GDM1 (cell line): ENCODE data around the gene WSCD2.

Source experiments
- DNase-seq: peaks from one replicate; lab custom pipeline; 2025; lab: John Stamatoyannopoulos, UW

WSCD2 gene

DNA sequence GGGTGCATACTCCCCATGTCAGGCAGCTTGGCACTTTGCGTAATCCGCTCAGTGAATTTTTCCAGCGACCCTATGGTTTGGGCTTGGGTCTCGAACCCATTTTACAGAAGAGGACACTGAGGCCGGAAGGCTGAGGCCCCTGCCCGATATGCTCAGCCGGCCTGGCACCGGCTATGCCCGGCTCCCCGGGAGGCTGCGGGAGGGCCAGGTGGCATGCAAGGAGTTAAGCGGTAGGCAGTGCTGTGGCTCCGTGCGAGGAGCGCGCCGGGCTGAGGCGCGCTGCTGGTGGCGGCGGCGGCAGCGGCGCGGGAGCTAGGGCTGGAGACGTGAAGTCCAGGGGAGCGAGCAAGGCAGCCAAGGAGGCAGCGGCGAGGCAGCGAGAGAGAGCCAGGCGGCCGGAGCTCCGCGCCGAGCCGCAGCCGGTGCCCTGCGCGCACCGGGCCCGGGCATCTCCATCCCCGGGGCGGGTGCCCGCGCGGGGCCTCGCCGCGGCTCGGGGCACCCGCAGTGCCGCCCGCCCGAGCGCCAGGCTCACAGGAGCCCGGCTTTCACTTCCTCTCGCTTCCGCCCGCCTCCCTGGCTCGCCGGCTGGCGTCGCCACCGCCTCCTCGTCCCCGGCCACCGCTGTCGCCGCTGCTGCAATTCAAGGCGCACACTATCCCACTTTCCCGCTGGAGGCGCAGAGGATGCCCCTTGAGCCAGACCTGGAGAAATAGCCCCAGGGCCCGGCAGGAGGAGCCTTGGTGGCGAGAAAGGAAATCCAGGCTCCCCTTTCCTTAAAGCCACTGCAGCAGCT, at the start of gene WSCD2:
TSS of gene WSCD2 (plus strand) at position 272 of the 796 bp plus-strand sequence. CDS start 66,545 bp downstream, outside the sequence.
- DNase-seq, result no peak

DNA sequence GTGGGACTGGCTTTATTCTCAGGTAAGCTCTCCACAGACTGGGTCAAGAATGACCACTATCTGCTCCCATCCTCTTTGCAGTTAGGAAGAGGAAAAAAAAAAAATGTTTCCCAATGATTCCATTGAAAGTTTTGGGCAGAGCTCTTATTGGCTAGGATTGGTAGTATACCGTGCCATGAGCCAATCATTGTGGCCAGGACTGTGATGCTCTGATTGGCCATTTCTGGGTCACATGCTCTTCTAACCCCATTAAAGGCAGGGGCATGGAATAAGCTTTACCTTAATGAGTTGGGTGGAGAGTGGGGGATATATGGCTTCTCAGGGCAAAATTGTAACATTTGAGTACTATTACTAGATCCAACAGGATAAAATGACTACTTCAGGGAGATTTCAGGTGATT, 49.4 kb upstream of the WSCD2 start:
- no peak for DNase-seq

DNA sequence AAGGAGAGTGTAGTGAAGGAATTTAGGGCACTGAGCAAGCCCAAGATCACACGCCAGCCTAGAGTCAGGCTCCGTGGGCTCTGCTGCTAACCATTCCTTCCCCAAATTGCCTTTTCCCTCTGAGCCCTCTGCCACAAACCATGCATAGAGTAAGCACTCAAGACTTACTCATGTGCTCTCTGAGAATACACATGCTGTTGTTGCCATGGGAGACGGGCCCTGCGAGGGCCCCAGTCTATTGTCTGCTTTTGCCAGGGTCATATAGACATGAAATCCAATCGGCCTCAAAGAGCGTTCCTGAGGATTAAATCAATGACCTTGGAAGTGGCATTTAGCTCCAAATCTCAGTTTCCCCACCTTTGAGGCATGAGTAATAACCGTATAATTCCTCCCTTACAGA, 48.7 kb upstream of the WSCD2 start:
- DNase-seq, result no peak

DNA sequence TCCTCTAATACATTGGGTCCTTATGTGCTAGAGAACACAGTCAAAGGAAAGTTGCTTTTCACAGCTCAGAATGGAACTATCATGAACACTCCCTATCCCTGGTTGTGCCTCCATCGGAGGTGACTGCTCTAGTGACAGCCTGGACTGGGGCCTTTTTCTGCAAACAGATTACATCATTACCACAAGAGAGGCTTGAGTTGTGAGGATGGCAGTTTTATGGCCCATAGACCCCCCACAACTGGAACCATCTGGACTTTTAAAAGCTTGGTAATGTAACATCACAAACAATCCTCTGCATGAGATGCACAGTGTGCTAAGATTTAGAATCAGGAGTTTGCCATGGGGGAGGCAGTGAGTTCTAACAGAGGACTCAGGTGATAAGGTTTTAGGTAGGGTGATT, 46.6 kb upstream of the WSCD2 start:
- DNase-seq, result no peak

DNA sequence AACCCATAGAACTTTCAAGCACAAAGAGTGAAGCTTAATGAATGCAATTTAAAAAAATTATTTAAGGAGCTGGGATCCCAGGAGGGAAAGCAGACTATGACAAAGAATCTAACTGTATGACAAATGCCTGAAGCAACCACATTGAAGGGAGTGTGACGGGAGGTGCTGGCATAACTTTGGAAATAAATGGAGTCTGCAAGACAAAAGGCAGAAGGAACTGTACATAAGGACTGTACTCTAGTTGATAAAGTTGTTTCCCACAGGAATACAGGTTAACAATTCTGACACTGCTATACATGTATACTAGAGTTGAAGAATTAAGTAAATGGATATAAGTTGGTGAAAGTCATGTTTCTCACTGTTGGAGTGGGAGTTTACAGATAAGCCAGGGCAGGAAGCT, 41.2 kb upstream of the WSCD2 start:
- DNase-seq, result no peak

DNA sequence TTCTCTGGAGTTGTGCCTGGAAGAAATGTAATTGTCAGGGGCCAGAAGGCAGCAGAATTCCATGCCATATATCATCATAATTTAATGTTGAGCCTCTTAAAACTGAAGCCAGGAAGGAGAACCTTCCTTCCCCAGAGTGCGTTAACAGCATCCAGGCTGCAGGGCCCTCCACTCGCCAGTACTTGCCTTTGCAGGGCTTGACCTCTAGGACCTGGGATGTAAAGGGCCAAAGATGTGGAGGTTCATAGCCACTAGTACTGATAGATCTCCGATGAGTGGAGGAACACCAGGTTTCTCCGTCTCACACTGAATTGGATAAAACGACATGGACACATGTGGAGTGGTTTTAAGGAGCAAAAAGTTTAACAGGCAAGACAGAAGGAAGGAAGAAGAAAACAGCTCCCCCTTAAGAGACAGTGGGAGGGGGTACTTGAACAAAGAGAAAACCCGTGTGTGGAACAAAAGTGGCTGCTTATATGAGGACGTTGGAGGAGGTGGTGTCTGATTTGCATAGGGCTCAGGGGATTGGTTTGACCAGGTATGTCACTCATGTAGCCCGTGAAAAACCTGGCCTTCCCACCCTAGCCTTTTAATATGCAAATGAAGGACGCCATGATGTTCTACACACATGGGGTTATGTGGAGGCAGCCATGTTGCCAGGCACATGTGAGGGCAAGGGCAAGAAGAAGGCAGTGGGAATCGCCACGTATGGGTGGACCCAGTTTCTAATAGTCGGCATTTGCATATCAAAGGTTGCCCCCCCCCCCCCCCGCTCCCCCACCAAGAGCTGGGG, 38.8 kb upstream of the WSCD2 start:
- DNase-seq, result no peak

DNA sequence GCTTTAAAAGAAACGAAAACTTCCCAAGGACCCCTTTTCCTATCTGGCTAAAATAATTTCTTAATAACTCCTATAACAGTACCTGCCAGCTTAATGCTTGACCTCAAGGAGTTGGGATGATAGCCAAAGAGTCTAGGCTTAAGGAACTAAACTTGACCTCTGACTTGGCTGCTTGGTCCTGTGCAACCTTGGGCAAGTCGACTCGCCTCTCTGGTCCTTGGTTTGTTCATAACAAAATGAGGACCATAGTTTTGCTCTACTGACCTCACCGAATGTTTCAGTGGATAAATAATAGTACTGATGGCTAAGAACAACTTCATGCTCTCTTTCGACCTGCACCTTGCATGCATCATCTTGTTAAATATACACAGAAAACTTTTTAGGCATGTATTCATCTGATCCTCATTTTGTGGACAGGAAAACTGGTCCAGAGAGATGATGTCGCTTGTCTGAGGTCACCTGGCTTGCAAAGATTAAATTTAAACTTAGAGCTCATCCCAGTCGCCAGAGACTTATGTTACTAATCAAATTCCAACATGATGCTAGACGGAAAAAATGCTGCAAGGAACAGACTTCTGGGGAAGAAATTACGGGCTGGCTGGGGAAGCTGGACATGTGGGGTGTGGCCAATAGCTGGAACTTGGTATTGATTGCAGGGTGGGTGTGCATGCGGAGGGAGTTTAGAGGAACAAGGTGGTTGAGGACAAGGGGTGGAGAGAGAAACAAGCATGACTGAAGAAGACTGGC, 38.0 kb upstream of the WSCD2 start:
- no peak for DNase-seq

DNA sequence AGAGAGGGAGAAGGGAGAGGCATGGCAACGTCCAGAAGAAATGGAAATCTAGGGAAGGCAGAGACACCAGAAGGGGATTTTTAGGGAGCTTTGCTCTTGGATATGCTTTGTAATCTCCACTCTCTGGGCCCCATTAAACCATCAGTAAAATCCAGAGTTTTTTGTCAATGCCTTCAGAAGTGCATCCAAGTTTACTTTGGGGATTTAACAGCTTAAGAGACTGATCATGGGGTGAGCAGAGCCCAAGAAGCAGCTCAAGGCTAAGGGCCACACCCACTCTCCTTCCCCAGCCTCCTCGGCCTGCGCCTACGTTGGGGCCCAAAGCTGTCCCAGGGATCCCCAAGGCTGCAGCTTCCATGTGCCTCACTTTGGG, 37.4 kb upstream of the WSCD2 start:
- DNase-seq, result no peak

DNA sequence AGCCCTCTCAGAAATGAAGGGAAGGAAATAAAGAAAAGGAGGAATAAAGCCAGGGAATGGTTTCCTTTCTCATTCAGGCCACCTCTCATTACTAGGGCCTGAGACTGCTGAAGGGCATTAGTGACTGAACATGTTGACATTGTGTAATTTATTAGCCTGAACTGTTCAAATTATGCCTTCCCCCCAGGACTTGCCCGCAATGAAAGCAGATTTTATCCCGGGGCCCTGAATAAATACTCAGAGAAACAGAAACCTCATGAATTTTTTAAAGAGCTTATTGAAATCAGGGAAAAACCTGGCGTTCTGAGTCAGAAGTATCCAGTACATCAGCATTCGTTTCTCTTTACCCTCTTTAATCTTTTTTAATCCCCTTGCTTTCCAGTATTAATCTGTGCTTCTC, 35.9 kb upstream of the WSCD2 start:
- no peak for DNase-seq

DNA sequence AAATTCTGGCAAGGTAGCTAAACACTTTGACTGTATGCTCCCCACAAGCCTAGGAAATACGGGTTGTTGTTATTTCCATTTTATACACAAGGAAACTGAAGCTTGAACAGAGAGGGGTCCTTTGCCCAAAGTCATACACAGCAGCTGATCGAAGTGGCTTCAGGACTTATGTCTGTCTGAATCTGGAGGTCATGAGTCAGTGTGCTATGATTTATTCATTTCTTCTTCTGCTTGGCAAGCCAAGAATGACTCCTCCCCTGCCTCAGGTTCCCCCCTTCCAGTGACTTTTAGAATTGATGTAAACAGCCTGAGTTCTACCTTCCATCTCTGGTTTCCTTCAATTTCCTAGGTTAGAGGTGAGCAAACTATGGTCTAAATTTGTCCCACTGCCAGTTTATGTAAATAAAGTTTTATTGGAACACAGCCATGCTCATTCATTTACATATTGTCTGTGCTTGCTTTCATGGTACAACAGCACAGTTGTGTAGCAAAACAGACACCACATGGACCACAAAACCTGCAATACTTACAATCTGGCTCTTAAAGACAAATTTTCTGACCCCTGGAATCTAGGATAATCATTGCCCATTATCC, 34.9 kb upstream of the WSCD2 start:
- no peak for DNase-seq

DNA sequence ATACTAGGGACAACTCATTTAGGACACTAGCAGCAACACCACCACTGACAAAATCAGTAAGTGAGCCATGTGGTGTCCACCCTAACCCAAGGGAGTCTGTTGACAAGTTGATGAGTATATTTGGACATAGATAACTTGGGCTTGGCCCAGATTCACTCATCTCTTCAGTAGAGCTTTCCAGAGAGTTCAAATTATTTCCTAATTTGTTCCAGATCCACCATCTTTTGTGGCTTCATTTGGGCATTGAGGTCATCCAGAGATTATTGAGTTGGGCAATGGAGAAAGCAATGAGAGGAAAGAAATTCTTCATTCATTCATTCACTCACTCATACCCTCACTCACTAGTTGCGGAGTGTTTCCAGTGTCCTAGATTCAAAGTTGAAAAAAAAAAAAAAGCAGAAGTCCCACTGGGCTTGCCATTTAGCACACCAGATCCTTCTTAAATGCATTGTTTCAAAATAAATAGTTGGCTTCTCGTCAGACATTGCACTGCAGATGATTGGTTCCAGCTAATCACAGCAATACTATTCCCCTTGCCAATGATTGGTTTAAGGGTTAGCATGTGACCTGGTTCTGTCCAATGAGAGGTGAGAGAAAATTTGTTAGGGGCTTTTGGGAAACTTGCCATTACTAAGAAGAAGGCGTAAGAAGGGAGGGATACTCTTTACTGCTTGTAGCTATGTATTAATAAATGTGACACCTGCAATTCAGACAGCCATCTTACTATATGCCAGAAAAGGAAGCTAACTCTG, 31.8 kb upstream of the WSCD2 start:
- DNase-seq, result no peak

DNA sequence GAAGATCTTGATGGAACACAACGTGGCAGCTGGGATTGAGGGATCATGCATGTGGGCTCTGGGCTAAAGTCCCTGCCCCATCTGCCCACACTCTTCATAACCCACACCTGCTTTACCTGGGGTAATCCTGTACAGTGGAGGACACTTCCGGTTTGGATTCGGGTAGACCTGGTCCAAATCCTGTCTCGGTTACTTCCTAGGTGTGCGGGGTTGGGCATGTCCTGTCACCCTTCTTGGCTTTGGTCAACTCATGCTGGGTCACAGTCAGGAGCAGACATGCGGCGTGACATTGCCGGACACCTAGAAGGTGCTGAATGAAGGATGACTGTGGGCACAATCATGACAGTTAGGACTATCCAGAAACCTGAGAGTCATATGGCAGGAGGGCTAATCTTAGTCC, 30.7 kb upstream of the WSCD2 start:
- no peak for DNase-seq

DNA sequence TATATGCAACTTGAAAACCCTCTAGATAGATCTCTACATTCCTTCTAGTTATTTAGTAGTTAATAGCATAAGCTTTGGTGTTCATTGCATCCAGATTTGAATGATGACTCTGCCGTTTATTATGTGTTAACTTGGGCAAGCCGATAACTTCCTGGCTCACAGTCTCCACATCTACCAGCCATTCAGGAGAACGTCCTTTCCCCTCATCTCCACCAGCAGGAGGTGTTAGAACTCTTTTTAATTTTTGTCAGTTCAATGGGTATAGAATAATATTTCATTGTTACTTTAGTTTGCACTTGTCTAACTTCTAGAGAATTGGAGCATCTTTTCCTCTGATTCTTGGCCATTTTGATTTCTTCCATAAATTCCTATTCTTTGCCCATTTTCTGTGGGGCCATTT, 30.0 kb upstream of the WSCD2 start:
- no peak for DNase-seq

DNA sequence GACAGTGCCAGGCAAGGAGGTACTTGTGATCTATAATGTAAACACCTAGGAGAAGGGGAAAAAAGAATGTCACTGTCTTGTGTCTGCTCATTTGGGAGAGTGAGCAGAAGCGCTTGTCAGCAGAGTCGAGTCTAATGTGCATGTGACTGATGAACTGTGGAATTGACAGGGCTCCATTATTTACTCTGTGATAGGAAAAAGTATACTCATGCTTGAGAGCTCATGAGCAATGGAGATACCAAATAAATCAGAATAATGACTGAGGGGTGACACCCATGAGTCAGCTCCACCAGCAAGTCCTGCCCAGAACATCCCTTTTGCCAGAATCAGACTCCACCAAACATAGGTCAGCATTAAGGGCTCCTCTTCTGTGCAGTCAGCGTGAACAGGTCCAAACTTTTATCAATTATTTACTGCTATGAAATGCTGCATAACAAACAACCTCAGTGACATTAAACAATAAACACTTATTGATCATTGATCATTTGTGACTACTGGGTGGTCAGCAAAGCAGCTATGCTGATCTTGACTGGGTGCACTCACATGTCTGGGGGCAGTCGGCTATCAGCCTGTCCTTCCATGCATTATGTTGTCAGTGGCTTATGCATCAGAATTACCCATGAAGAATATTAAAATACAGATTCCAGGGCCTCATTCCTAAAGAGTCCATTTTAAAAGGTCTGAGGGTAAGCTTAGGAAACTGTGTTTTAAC, 29.2 kb upstream of the WSCD2 start:
- DNase-seq, result no peak

DNA sequence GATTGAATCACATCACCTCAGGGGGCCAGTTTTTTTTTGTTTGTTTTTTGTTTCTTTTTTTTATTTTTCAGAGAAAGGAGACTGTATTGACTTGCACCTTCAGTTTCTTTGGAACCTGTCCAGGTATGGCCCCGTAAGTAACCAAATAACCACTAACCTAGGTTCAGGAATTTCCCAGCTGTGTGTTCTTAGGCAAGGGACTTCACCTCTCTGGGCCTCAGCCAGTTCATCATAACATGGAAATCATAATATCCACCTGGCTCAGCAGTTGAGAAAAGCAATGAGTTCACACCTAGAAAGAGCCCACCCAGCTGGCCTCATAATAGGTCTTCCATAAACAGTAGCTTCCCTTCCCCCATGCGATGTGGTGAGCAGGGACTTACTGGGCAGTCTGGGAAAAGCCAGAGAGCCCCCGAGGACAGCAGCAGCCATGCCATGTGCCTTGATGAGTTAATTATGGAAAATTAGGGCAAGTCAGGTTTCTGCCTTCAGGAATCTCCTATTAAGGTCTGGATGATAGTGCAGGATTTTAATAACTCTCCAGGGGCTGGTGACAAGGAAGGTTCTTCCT, 27.4 kb upstream of the WSCD2 start:
- DNase-seq, result no peak

DNA sequence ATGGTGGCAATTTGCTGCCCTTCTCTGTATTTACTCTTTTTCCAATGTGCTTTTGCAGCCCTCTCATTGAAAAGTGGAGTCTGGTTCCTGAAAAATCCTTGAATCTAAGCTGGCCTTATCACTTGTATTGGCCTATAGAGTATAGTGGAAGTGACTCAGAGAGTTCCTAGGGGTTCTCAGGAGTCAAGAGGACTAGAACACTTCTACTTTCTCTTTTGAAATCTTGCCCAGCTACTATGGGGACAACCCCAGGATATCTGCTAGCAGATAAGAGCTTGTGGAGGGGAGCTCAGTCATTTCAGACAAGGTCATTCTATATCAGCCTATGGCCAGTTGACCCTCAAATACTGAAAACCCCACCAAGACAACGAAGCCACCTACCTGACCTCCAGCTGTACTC, 26.7 kb upstream of the WSCD2 start:
- no peak for DNase-seq

DNA sequence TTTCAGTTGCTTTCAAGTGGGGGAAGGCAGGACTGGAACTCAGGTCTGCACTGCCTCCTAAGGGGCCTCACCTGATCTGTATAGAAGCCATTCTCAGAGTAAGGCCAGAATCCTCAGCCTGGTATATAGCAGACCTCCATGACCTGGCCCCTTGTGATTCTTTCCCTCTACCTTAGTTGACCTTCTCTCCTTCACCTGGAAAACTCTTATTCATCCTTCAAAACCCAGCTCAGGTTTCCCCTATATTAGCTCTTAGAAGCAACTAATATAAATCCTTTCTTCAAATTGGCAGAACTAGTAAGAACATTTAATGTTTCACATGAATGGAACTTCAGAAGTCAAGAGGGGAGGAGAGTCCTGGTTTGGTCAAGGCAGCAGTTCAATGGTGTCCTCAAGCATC, 26.0 kb upstream of the WSCD2 start:
- DNase-seq, result no peak

DNA sequence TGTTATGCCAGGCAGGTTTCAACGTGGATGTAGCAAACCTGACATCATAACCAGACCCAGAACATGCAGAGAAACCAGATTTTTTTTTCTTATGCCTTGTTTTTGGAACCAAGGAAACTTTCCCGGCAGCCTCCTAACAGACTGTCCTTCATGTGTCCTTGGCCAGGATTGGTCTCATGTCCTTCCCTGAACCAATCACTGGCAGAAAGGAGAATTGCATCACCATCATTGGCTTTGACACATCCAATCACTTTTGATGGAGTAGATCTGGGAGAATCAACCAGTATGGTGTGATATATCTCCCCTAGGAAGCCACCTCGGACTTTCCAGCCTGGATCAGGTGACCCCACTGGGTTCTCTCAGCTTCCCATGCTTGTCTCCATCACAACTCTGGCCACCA, 25.6 kb upstream of the WSCD2 start:
- no peak for DNase-seq

DNA sequence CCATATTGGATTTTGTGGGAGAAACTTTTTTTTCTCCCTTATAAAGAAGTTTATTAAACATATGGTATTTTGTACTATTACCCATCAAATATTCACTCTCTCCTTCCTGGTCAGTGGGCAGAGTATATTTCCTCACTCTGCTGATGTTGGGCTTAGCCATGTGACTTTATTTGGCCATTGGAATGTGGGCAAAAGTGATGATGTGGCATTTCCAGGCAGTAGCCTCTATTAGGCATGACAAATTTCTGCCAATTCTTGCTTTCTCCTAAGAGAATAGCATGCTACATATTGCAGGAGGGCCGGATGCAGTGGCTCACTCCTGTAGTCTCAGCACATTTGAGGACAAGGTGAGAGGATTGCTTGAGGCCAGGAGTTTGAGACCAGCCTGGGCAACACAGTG, 24.4 kb upstream of the WSCD2 start:
- DNase-seq, result no peak

DNA sequence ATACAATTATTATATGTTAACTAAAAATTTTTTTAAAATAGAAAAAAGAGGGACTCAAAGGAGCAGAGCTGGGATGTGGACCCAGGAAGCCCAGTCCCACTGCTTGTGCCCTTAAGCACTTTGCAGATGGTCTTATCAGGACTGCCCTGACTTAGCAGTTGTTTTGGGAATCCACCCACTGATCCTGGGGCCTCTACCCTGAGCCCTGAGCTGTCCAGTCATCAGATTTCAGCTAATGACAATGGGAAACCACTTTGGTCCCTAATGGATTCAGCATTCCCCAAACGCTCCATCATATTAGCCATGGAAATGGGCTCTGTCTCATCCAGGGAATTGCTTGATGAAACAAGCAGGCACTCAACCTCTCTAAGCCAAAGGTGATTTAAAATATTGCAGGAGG, 22.5 kb upstream of the WSCD2 start:
- no peak for DNase-seq

DNA sequence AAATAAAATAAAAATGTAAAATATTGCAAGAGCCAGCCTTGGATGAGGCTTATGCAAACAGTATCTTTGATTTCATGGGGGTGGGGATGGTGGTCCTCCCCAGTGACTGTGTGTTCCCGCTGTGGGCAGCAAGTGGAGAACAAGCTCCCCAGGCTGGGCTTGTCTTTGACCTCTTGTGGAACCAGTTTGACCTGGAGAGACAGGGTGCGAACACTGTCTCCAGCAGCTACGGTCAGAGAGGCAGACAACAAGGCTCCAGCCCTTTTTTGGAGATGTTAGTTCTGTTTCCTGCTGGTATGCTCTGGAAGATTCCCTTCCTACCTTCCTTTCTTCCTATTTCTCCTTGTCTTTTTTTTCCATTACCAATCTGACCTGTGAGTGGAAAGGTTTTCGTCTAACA, 21.8 kb upstream of the WSCD2 start:
- no peak for DNase-seq
